Measurements from ENCODE around the gene QDPR. TPM values are rescaled to one million over a fixed set of nuclear protein-coding genes. Genes with fewer than 3 reads are reported as not detected.
"Not testable (repeated sequence)": the region's sequence is repeated elsewhere in the genome, so short reads cannot be mapped to it uniquely, and the experiment has no call there.

Gene QDPR
- total RNA-seq, 1 donor from 2014 or later: 16.2 TPM

- no peak for DNase-seq (ENCODE audit: extremely low spot score in 2 of 2)
- H3K27ac ChIP-seq: no peak overlapping the region
- no peaks in the 10 kb centered on the region for H3K27me3 ChIP-seq
- no peaks in the 10 kb centered on the region for H3K9me3 ChIP-seq
- no peaks in the 10 kb centered on the region for H3K4me1 ChIP-seq
- TF ChIP-seq POLR2AphosphoS5 (IDR thresholded peaks at IDR 0.05; ENCODE audit: insufficient read depth in 1 of 2, low read depth in 1 of 2) (no peak), CTCF (IDR thresholded peaks at IDR 0.05) (no peak), POLR2A (IDR thresholded peaks at IDR 0.05) (no peak)
- H3K36me3 ChIP-seq: no peaks in the 10 kb centered on the region
- intact Hi-C loops (cut with DNase I): no loop called here
- H3K4me3 ChIP-seq: no peak overlapping the region
Measured at GRCh38 chr4:17450269-17450804, 61.6 kb downstream of the QDPR start.

GRCh38 chr4:17448689-17449088 lies 63.2 kb downstream of the QDPR start:
- Histone ChIP-seq H3K27ac (no peak overlapping the region), H3K27me3 (no peaks in the 10 kb centered on the region), H3K9me3 (no peaks in the 10 kb centered on the region), H3K4me1 (no peaks in the 10 kb centered on the region), H3K4me3 (no peak overlapping the region), H3K36me3 (no peaks in the 10 kb centered on the region)
- intact Hi-C loops (cut with DNase I): no loop called here
- DNase-seq (ENCODE audit: extremely low spot score in 2 of 2): no peak
- TF ChIP-seq POLR2A (IDR thresholded peaks at IDR 0.05) (no peak), POLR2AphosphoS5 (IDR thresholded peaks at IDR 0.05; ENCODE audit: insufficient read depth in 1 of 2, low read depth in 1 of 2) (no peak), CTCF (IDR thresholded peaks at IDR 0.05) (no peak)

- Histone ChIP-seq H3K27me3 (no peaks in the 10 kb centered on the region), H3K9me3 (no peaks in the 10 kb centered on the region), H3K27ac (no peak overlapping the region), H3K36me3 (no peaks in the 10 kb centered on the region), H3K4me1 (no peaks in the 10 kb centered on the region), H3K4me3 (no peak overlapping the region)
- no peak for DNase-seq (ENCODE audit: extremely low spot score in 2 of 2)
- peak; percentile 19 to 47 (median 46) for TF ChIP-seq CTCF (IDR thresholded peaks at IDR 0.05)
- no peak for TF ChIP-seq POLR2A (IDR thresholded peaks at IDR 0.05)
- no peak for TF ChIP-seq POLR2AphosphoS5 (IDR thresholded peaks at IDR 0.05; ENCODE audit: insufficient read depth in 1 of 2, low read depth in 1 of 2)
- intact Hi-C loops (cut with DNase I): no loop called here
Measured at GRCh38 chr4:17447675-17448298, 64.1 kb downstream of the QDPR start.

GRCh38 chr4:17447056-17447455 lies 64.8 kb downstream of the QDPR start:
- Histone ChIP-seq H3K27me3 (no peaks in the 10 kb centered on the region), H3K4me1 (no peaks in the 10 kb centered on the region), H3K4me3 (no peak overlapping the region), H3K36me3 (no peaks in the 10 kb centered on the region), H3K9me3 (no peaks in the 10 kb centered on the region), H3K27ac (no peak overlapping the region)
- no peak for DNase-seq (ENCODE audit: extremely low spot score in 2 of 2)
- intact Hi-C loops (cut with DNase I): no loop called here
- no peak for TF ChIP-seq POLR2A (IDR thresholded peaks at IDR 0.05)
- TF ChIP-seq POLR2AphosphoS5 (IDR thresholded peaks at IDR 0.05; ENCODE audit: insufficient read depth in 1 of 2, low read depth in 1 of 2): no peak
- TF ChIP-seq CTCF (IDR thresholded peaks at IDR 0.05): no peak

- H3K4me1 ChIP-seq; intact Hi-C loops (cut with DNase I); H3K9me3 ChIP-seq; H3K4me3 ChIP-seq; H3K36me3 ChIP-seq; DNase-seq (ENCODE audit: extremely low spot score in 2 of 2); H3K27me3 ChIP-seq; H3K27ac ChIP-seq: not testable (repeated sequence)
Measured at GRCh38 chr4:17442477-17442876, 69.4 kb downstream of the QDPR start.
